A673 (cell line): ENCODE data around the gene RAB22A. TPM values are rescaled to one million over a fixed set of nuclear protein-coding genes. Genes with fewer than 3 reads are reported as not detected.

ENCODE experiments used
- Bru-seq: library from RNA; stranded (reverse); fragments of 400-500 nt; gene quantifications from one replicate; lab custom pipeline; 2021; lab: Mats Ljungman, UMichigan
- BruChase-seq, 2 experiments: library from RNA; stranded (reverse); fragments of 400-500 nt; gene quantifications; one replicate each; lab custom pipeline; 2021; lab: Mats Ljungman, UMichigan
- BruUV-seq: library from RNA; stranded (reverse); fragments of 400-500 nt; replicated peaks from 2 replicates; lab custom pipeline; 2021; lab: Mats Ljungman, UMichigan
- CTCF ChIA-PET: fragments of 300-600 bp; sonication (Branson Sonifier 250); formaldehyde crosslinking; loops from one replicate; lab custom pipeline; 2022; ENCODE audit warnings: antibody characterized with exemption; lab: Charles Lee
- POLR2A ChIA-PET: fragments of 300-600 bp; sonication (Branson Sonifier 250); formaldehyde crosslinking; loops from one replicate; lab custom pipeline; 2022; ENCODE audit warnings: antibody characterized with exemption; ENCODE audit not compliant: low non-redundant PET; lab: Charles Lee
- DNase-seq: peaks from one replicate; pipeline ENCODE4 v3.0.0-alpha.2; 2015; ENCODE audit warnings: low spot score
- H3K27ac ChIP-seq: fragments of 200-600 bp; sonication (generic); 2 replicates; pipeline ENCODE4 v1.5.1; 2016; ENCODE audit warnings: mixed run types, low read depth, mild to moderate bottlenecking, mixed read lengths, antibody characterized with exemption, low read length; ENCODE audit not compliant: poor library complexity, severe bottlenecking
- H3K27me3 ChIP-seq: fragments of 200-600 bp; sonication (generic); replicated peaks from 2 replicates; pipeline ENCODE4 v1.6.1; 2017; ENCODE audit warnings: mixed run types, low read depth, mild to moderate bottlenecking, mixed read lengths, antibody characterized with exemption, low read length; ENCODE audit not compliant: insufficient read depth, poor library complexity
- H3K36me3 ChIP-seq: fragments of 200-600 bp; sonication (generic); 2 replicates; pipeline ENCODE4 v1.6.1; 2016; ENCODE audit warnings: mixed run types, mild to moderate bottlenecking, mixed read lengths, antibody characterized with exemption, low read length; ENCODE audit not compliant: insufficient read depth, poor library complexity, severe bottlenecking
- H3K4me1 ChIP-seq: fragments of 200-600 bp; sonication (generic); 2 replicates; pipeline ENCODE4 v1.6.1; 2017; ENCODE audit warnings: mixed run types, mild to moderate bottlenecking, mixed read lengths, antibody characterized with exemption, low read length; ENCODE audit not compliant: insufficient read depth, poor library complexity, severe bottlenecking
- H3K4me3 ChIP-seq: fragments of 200-600 bp; sonication (generic); 2 replicates; pipeline ENCODE4 v1.5.1; 2016; ENCODE audit warnings: low read depth, mixed run types, mild to moderate bottlenecking, mixed read lengths, low read length; ENCODE audit not compliant: poor library complexity, severe bottlenecking
- H3K9me3 ChIP-seq: fragments of 200-600 bp; sonication (generic); 2 replicates; pipeline ENCODE4 v1.6.1; 2016; ENCODE audit warnings: mixed run types, low read depth, mild to moderate bottlenecking, mixed read lengths, antibody characterized with exemption, low read length; ENCODE audit not compliant: poor library complexity, severe bottlenecking
- EZH2 ChIP-seq: fragments of 200-600 bp; sonication (generic); IDR thresholded peaks from 2 replicates; pipeline ENCODE4 v1.6.1; 2017; ENCODE audit warnings: borderline replicate concordance, low read depth, mild to moderate bottlenecking, mixed read lengths, antibody characterized with exemption, low read length; ENCODE audit not compliant: poor library complexity, severe bottlenecking
- intact Hi-C: fragments of 100-400 bp; cut with micrococcal nuclease; formaldehyde crosslinking; loops from one replicate; pipeline ENCODE4 v1.10.0; 2022; ENCODE audit not compliant: unreplicated experiment
- long read RNA-seq: library from polyadenylated mRNA; stranded (forward); transcript quantifications from one replicate; pipeline ENCODE4 v2.0.0, GENCODE V29; 2022
- total RNA-seq: library from RNA; stranded (reverse); gene quantifications from 2 replicates; pipeline ENCODE4 v1.2.3, GENCODE V29; 2021
- TF ChIP-seq, protein P1 (sequence below): fragments of 300-800, 200-600 bp; sonication (generic); conservative IDR thresholded peaks from 2 replicates; pipeline ENCODE4 v1.5.1; 2017; ENCODE audit warnings: low read depth, mild to moderate bottlenecking, antibody characterized with exemption, low read length, moderate library complexity, mixed read lengths

The RAB22A gene, protein sequence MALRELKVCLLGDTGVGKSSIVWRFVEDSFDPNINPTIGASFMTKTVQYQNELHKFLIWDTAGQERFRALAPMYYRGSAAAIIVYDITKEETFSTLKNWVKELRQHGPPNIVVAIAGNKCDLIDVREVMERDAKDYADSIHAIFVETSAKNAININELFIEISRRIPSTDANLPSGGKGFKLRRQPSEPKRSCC
- total RNA-seq = 12.7 and 14.6 TPM in 2 replicates
- Bru-seq, nascent RNA = percentile 83 among the genes with signal in this experiment
- BruChase-seq, experiment 1, labeled RNA remaining after a 2-hour chase = percentile 83 among the genes with signal in this experiment
- percentile 86 among the genes with signal in this experiment for BruChase-seq, experiment 2, labeled RNA remaining after a 6-hour chase
- long read RNA-seq, full-length matches to known transcripts = 67 of 88 reads
- long read RNA-seq, partial matches to known transcripts = 3 of 88 reads
- long read RNA-seq, other reads (novel, unspliced or antisense) = 18 of 88 reads

DNA sequence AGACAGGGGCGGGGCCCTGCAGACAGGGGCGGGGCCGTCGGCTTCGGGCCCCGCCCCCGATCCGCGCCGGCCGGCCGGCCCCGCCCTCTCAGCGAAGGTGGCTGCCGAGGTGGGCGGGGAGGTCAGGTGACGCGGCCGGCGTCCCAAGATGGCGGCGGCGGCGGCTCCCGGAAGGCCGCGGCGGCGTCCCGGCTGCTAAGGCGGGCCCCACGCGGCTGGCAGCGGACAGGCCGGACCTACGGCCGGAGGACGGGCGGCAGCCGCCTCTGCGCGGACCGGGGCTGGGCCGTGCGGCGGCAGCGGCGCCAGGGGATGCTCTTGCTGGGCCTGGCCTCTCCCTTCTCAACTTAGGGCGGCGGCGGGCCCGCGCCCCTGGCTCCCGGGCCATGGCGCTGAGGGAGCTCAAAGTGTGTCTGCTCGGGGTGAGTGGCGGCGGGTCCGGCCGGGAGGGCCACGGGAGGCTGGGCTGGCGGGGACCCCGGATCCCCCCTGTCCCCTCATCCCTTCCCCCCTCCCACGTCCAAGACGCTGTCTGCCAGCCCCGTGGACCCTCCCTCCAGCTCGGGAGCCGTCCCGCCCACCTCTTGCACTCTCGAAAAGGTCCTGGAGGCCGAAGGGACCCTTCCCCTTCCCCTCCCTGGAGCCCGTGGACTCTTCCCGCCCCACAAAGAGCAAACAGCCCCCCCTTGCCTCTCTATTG, at the start of gene RAB22A:
RAB22A (plus strand) TSS at position 125 of the 700 bp plus-strand sequence; CDS start at position 387, 262 bp downstream.
- H3K4me3 ChIP-seq = peak within 1 kb of the TSS; percentile 98
- BruUV-seq = no TSS peak
- H3K36me3 ChIP-seq = peaks cover 15% of the 10 kb centered on the region
- ChIA-PET CTCF (no interaction called here), POLR2A (no interaction called here)
- peak; percentile 85 for DNase-seq
- H3K9me3 ChIP-seq = no peaks in the 10 kb centered on the region
- peak within 1 kb of the TSS; percentile 92 for H3K27ac ChIP-seq
- TF ChIP-seq, protein P1, sequence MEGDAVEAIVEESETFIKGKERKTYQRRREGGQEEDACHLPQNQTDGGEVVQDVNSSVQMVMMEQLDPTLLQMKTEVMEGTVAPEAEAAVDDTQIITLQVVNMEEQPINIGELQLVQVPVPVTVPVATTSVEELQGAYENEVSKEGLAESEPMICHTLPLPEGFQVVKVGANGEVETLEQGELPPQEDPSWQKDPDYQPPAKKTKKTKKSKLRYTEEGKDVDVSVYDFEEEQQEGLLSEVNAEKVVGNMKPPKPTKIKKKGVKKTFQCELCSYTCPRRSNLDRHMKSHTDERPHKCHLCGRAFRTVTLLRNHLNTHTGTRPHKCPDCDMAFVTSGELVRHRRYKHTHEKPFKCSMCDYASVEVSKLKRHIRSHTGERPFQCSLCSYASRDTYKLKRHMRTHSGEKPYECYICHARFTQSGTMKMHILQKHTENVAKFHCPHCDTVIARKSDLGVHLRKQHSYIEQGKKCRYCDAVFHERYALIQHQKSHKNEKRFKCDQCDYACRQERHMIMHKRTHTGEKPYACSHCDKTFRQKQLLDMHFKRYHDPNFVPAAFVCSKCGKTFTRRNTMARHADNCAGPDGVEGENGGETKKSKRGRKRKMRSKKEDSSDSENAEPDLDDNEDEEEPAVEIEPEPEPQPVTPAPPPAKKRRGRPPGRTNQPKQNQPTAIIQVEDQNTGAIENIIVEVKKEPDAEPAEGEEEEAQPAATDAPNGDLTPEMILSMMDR = no peak
- no peak for TF ChIP-seq EZH2
- no peaks in the 10 kb centered on the region for H3K27me3 ChIP-seq
- intact Hi-C loops = no loop called here
- H3K4me1 ChIP-seq = peaks cover 13% of the 10 kb centered on the region

DNA sequence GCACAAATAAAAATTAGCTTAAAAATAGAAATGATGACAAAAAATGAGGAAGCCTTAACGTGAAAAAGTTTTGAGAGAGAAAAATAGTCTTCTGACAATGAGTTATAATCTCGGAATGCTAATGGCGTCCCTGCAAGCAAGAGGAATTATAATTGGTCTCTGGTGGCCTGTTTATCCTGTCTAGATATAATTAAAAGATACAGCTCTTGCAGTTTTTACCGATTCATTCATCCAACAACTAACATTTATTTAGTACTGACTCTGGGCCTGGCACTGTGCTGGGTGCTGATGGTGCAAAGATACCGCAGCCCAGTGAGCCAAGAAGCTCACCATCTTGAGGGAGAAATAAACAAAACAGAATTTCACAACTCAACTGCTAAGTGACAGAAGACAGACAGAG, 49.5 kb upstream of the RAB22A start:
- intact Hi-C loops = no loop called here
- H3K9me3 ChIP-seq = no peaks in the 10 kb centered on the region
- POLR2A ChIA-PET = interaction anchor here (0.6 kb wide), 1 partner anchor 148 kb away, joined by 4 read pairs; no protein-coding TSS in a partner anchor
- H3K36me3 ChIP-seq = no peaks in the 10 kb centered on the region
- no peak for TF ChIP-seq EZH2
- no peak overlapping the region for H3K27ac ChIP-seq
- no peak for DNase-seq
- H3K27me3 ChIP-seq = no peaks in the 10 kb centered on the region
- BruUV-seq = no TSS peak
- no peaks in the 10 kb centered on the region for H3K4me1 ChIP-seq
- no peak overlapping the region for H3K4me3 ChIP-seq
- CTCF ChIA-PET = no interaction called here

DNA sequence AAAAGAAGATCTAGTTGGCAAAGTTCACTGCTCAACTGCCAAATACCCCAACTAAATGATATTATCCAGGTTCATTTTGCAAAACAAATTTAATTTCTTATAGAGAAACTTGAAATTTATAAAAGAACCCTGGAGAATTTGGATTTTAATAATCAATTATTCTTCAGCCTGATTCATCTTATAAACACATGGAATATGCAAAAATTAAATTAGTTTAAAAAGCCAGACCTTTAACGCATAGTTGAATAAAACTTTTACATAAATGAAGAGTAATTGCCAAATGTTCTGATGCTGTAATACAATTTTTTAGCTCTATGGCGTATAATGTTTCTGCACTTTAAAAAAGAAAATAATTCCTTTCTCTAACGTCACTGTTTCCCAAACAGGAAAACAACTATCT, 47.9 kb upstream of the RAB22A start:
- H3K36me3 ChIP-seq = no peaks in the 10 kb centered on the region
- no peak overlapping the region for H3K27ac ChIP-seq
- no peaks in the 10 kb centered on the region for H3K27me3 ChIP-seq
- H3K9me3 ChIP-seq = no peaks in the 10 kb centered on the region
- BruUV-seq = no TSS peak
- no peaks in the 10 kb centered on the region for H3K4me1 ChIP-seq
- CTCF ChIA-PET = interaction anchor here (0.5 kb wide), 1 partner anchor 17 kb away, joined by 6 read pairs; no protein-coding TSS in a partner anchor
- TF ChIP-seq, protein P1 = no peak
- TF ChIP-seq EZH2 = no peak
- H3K4me3 ChIP-seq = no peak overlapping the region
- intact Hi-C loops = no loop called here
- no peak for DNase-seq
- POLR2A ChIA-PET = no interaction called here
